SK-N-SH treated with all-trans-retinoic acid at 6 μM for 48 hours (cell line): ENCODE measurements around the gene SAMD3.

Experiments
- ATAC-seq: fragments of 200-7000 bp; cut with Tn5 transposase; 3 replicates; pipeline ENCODE4 v1.9.1; 2020; ENCODE audit warnings: mild to moderate bottlenecking, moderate library complexity
- ARNTL ChIP-seq: fragments of 450-650 bp; formaldehyde crosslinking; IDR thresholded peaks from 2 replicates; pipeline ENCODE4 v1.5.0; 2020; ENCODE audit warnings: low read depth, mild to moderate bottlenecking, moderate library complexity, borderline replicate concordance
- BACH2 ChIP-seq: fragments of 250-450 bp; sonication (Bioruptor Pico); IDR thresholded peaks from 2 replicates; pipeline ENCODE4 v1.9.0; 2021; ENCODE audit warnings: mild to moderate bottlenecking, borderline replicate concordance
- CREB5 ChIP-seq: fragments of 250-450 bp; sonication (Bioruptor Pico); IDR thresholded peaks from 2 replicates; pipeline ENCODE4 v1.5.1; 2020; ENCODE audit warnings: low read depth, mild to moderate bottlenecking, moderate library complexity
- CSDC2 ChIP-seq: fragments of 250-450 bp; sonication (Bioruptor Pico); IDR thresholded peaks from 2 replicates; pipeline ENCODE4 v1.5.0; 2020; ENCODE audit warnings: mild to moderate bottlenecking, moderate library complexity
- CSRNP3 ChIP-seq: fragments of 250-450 bp; sonication (Bioruptor Pico); IDR thresholded peaks from 2 replicates; pipeline ENCODE4 v1.5.1; 2021; ENCODE audit warnings: mild to moderate bottlenecking, moderate library complexity
- ESRRG ChIP-seq: fragments of 250-450 bp; sonication (Bioruptor Pico); IDR thresholded peaks from 2 replicates; pipeline ENCODE4 v1.6.1; 2021; ENCODE audit warnings: mild to moderate bottlenecking
- GLIS3 ChIP-seq: fragments of 250-450 bp; sonication (Bioruptor Pico); IDR thresholded peaks from 2 replicates; pipeline ENCODE4 v1.5.0; 2020; ENCODE audit warnings: mild to moderate bottlenecking, moderate library complexity
- ISL1 ChIP-seq: fragments of 250-450 bp; sonication (Bioruptor Pico); IDR thresholded peaks from 2 replicates; pipeline ENCODE4 v2.1.2; 2022; ENCODE audit warnings: mild to moderate bottlenecking, moderate library complexity
- OSR1 ChIP-seq: fragments of 250-450 bp; sonication (Bioruptor Pico); IDR thresholded peaks from 2 replicates; pipeline ENCODE4 v1.8.0; 2022; ENCODE audit warnings: moderate library complexity, mild to moderate bottlenecking, inconsistent platforms
- PATZ1 ChIP-seq: fragments of 250-450 bp; sonication (Bioruptor Pico); IDR thresholded peaks from 2 replicates; pipeline ENCODE4 v1.8.0; 2020; ENCODE audit warnings: mild to moderate bottlenecking, moderate library complexity, borderline replicate concordance
- PPARA ChIP-seq: fragments of 250-450 bp; sonication (Bioruptor Pico); IDR thresholded peaks from 2 replicates; pipeline ENCODE4 v1.5.0; 2020; ENCODE audit warnings: mild to moderate bottlenecking, borderline replicate concordance
- RARB ChIP-seq: fragments of 250-450 bp; sonication (Bioruptor Pico); IDR thresholded peaks from 2 replicates; pipeline ENCODE4 v1.8.0; 2021; ENCODE audit warnings: mild to moderate bottlenecking, moderate library complexity
- SNAI2 ChIP-seq: fragments of 250-450 bp; sonication (Bioruptor Pico); IDR thresholded peaks from 2 replicates; pipeline ENCODE4 v1.5.0; 2020; ENCODE audit warnings: mild to moderate bottlenecking, moderate library complexity
- TCF4 ChIP-seq: fragments of 250-450 bp; sonication (Bioruptor Pico); IDR thresholded peaks from 2 replicates; pipeline ENCODE4 v1.8.0; 2021; ENCODE audit warnings: mild to moderate bottlenecking, moderate library complexity, borderline replicate concordance
- TOX ChIP-seq: fragments of 250-450 bp; sonication (Bioruptor Pico); IDR thresholded peaks from 2 replicates; pipeline ENCODE4 v1.8.0; 2021; ENCODE audit warnings: mild to moderate bottlenecking, moderate library complexity, borderline replicate concordance
- ZC3H10 ChIP-seq: fragments of 250-450 bp; sonication (Bioruptor Pico); IDR thresholded peaks from 2 replicates; pipeline ENCODE4 v1.5.1; 2021; ENCODE audit warnings: mild to moderate bottlenecking, moderate library complexity
- ZFP30 ChIP-seq: fragments of 450-650 bp; formaldehyde crosslinking; IDR thresholded peaks from 2 replicates; pipeline ENCODE4 v1.5.0; 2022; ENCODE audit warnings: mild to moderate bottlenecking, moderate library complexity
- ZNF565 ChIP-seq: fragments of 450-650 bp; formaldehyde crosslinking; conservative IDR thresholded peaks from 2 replicates; pipeline ENCODE4 v1.5.0; 2020; ENCODE audit warnings: low read depth, mild to moderate bottlenecking, moderate library complexity
- ZNF70 ChIP-seq: fragments of 450-650 bp; formaldehyde crosslinking; IDR thresholded peaks from 2 replicates; pipeline ENCODE4 v1.5.0; 2020; ENCODE audit warnings: mild to moderate bottlenecking, moderate library complexity
- ZNF8 ChIP-seq: fragments of 450-650 bp; formaldehyde crosslinking; IDR thresholded peaks from 2 replicates; pipeline ENCODE4 v1.5.0; 2020; ENCODE audit warnings: mild to moderate bottlenecking, moderate library complexity

SAMD3 gene

GRCh38 chr6:130211691-130212090, 11.1 kb downstream of the SAMD3 start (continued):
- TF ChIP-seq PATZ1 (CRISPR knock-in tag) (no peak), TCF4 (CRISPR knock-in tag) (no peak), ZNF8 (CRISPR knock-in tag) (no peak), ISL1 (CRISPR knock-in tag) (no peak), ZNF565 (no peak), ZC3H10 (CRISPR knock-in tag) (no peak), SNAI2 (CRISPR knock-in tag) (no peak), ZFP30 (no peak)

GRCh38 chr6:130207979-130208649, 14.6 kb downstream of the SAMD3 start:
- no peak for ATAC-seq
- no peak for TF ChIP-seq TOX (CRISPR knock-in tag)
- TF ChIP-seq CSDC2: no peak
- no peak for TF ChIP-seq CREB5
- TF ChIP-seq RARB: no peak
- no peak for TF ChIP-seq OSR1 (CRISPR knock-in tag)
- no peak for TF ChIP-seq ZC3H10 (CRISPR knock-in tag)
- TF ChIP-seq SNAI2 (CRISPR knock-in tag): no peak
- no peak for TF ChIP-seq ARNTL (CRISPR knock-in tag)

GRCh38 chr6:130206479-130206878, 16.3 kb downstream of the SAMD3 start:
- TF ChIP-seq BACH2 (no peak), ESRRG (CRISPR knock-in tag) (no peak), ZNF8 (CRISPR knock-in tag) (no peak), TCF4 (CRISPR knock-in tag) (no peak), CSRNP3 (CRISPR knock-in tag) (no peak)
- no peak for ATAC-seq

GRCh38 chr6:130204322-130204721, 18.4 kb downstream of the SAMD3 start:
- TF ChIP-seq ESRRG (CRISPR knock-in tag): no peak
- no peak for TF ChIP-seq CSRNP3 (CRISPR knock-in tag)
- TF ChIP-seq ISL1 (CRISPR knock-in tag): no peak
- no peak for TF ChIP-seq TCF4 (CRISPR knock-in tag)
- no peak for TF ChIP-seq ZNF70 (CRISPR knock-in tag)
- no peak for TF ChIP-seq PPARA (CRISPR knock-in tag)
- TF ChIP-seq TOX (CRISPR knock-in tag): no peak
- TF ChIP-seq ZC3H10 (CRISPR knock-in tag): no peak
- no peak for TF ChIP-seq BACH2
- no peak for TF ChIP-seq ZNF565
- TF ChIP-seq GLIS3 (CRISPR knock-in tag): no peak
- TF ChIP-seq ZNF8 (CRISPR knock-in tag): no peak
- no peak for TF ChIP-seq PATZ1 (CRISPR knock-in tag)
- TF ChIP-seq CSDC2: no peak
- no peak for ATAC-seq
